Measurements from ENCODE around the gene MC1R. TPM values are rescaled to one million over a fixed set of nuclear protein-coding genes. Genes with fewer than 3 reads are reported as not detected.

MC1R gene
- total RNA-seq (2012; rRNA removed) (3.8 and 4.4 TPM in 2 replicates), polyA plus RNA-seq (2012; rRNA removed) (9.5 TPM in 2 replicates), Bru-seq, nascent RNA (percentile 61 among the genes with signal in this experiment), BruChase-seq, experiment 1, labeled RNA remaining after a 6-hour chase (percentile 90 among the genes with signal in this experiment), BruChase-seq, experiment 2, labeled RNA remaining after a 2-hour chase (percentile 81 among the genes with signal in this experiment)
- 3.3 and 6.2 TPM in 2 replicates for polyA plus RNA-seq (2012; cell fraction: cytosol; rRNA removed)
- polyA plus RNA-seq (2012; cell fraction: nucleus; rRNA removed; ENCODE audit: low replicate concordance), result 49.5 and 79.2 TPM in 2 replicates
- long read RNA-seq, transcript MC1R-202 (1 exons, 3,099 nt), result major isoform, 5 of 5 reads
- long read RNA-seq, partial matches to known transcripts, result 0 of 5 reads
- long read RNA-seq, other reads (novel, unspliced or antisense), result 0 of 5 reads

GRCh38 chr16:89918453-89919347, at the start of gene MC1R:
TSS of gene MC1R (plus strand) at chr16:89918862. CDS start at chr16:89919259, 397 bp downstream.
- dilution Hi-C loops (cut with HindIII; ENCODE audit: low sequenced_read_pairs, unreplicated experiment), result no loop called here
- Histone ChIP-seq H4K8ac (ENCODE audit: low read depth in 2 of 2, low read length in 2 of 2) (peak within 1 kb of the TSS; percentile 39 to 90), H2BK15ac (ENCODE audit: low read depth, low read length) (peak within 1 kb of the TSS; percentile 86; the same call in 2 of the 3 replicates), H4K91ac (ENCODE audit: insufficient read depth, low read depth, low read length) (peak within 1 kb of the TSS; percentile 94), H3K4me3 (ENCODE audit: insufficient read depth, low read depth, low read length) (peak within 1 kb of the TSS; percentile 40), H4K20me1 (ENCODE audit: insufficient read depth, low read length) (peaks cover 1% of the 10 kb centered on the region), H3K9me3 (ENCODE audit: control insufficient read depth, insufficient read depth, low read length) (no peaks in the 10 kb centered on the region), H3K56ac (ENCODE audit: extremely low read depth, insufficient read depth, low read length) (peak within 1 kb of the TSS; percentile 0; the same call in 1 of the 2 replicates), H2BK20ac (ENCODE audit: low read depth, low read length) (peak within 1 kb of the TSS; percentile 48), H3K9me1 (ENCODE audit: insufficient read depth, low read length) (peaks cover 24% of the 10 kb centered on the region), H2AFZ (replicated peaks; ENCODE audit: low read length, poor library complexity) (peak within 1 kb of the TSS; percentile 98), H3K4me1 (ENCODE audit: control insufficient read depth, insufficient read depth, low read length) (peaks cover 27% of the 10 kb centered on the region), H3K14ac (replicated peaks; ENCODE audit: low read depth, low read length) (peak within 1 kb of the TSS; percentile 83), H3K79me1 (ENCODE audit: low read depth in 1 of 2, low read length in 2 of 2) (peaks cover 0 to 44% of the 10 kb centered on the region in 2 experiments; a peak in 3 of 4 replicates), H3K4me2 (ENCODE audit: low read depth, low read length) (peak within 1 kb of the TSS; percentile 81), H2BK5ac (ENCODE audit: low read depth, low read length, poor library complexity, severe bottlenecking) (peak within 1 kb of the TSS; percentile 92), H2BK120ac (ENCODE audit: low read depth, low read length) (peak within 1 kb of the TSS; percentile 92), H4K5ac (ENCODE audit: low read depth, low read length) (peak within 1 kb of the TSS; percentile 95), H3K23ac (ENCODE audit: low read depth, low read length) (peak within 1 kb of the TSS; percentile 90), H2AK9ac (replicated peaks; ENCODE audit: low read depth, low read length, poor library complexity) (peak within 1 kb of the TSS; percentile 98), H3K27me3 (ENCODE audit: control insufficient read depth, insufficient read depth, low read length) (no peaks in the 10 kb centered on the region), H2AK5ac (ENCODE audit: low read depth, low read length) (peak within 1 kb of the TSS; percentile 74), H3K27ac (ENCODE audit: insufficient read depth, low read length) (peak within 1 kb of the TSS; percentile 73), H3K36me3 (ENCODE audit: control insufficient read depth, insufficient read depth, low read length) (no peaks in the 10 kb centered on the region; the same call in 1 of the 2 replicates), H3K4ac (ENCODE audit: low read depth, low read length) (peak within 1 kb of the TSS; percentile 98), H3K18ac (ENCODE audit: low read depth, low read length) (peak within 1 kb of the TSS; percentile 87), H3K9ac (ENCODE audit: low read depth, low read length) (peak within 1 kb of the TSS; percentile 48)
- ATAC-seq (ENCODE audit: low read depth) (peak; percentile 2; the same call in 1 of the 2 replicates), DNase-seq (peak; percentile 21)
- TF ChIP-seq FOS (IDR thresholded peaks at IDR 0.05; ENCODE audit: low read depth, low read length), result no peak
- no peak for TF ChIP-seq CHD1 (IDR thresholded peaks at IDR 0.05; ENCODE audit: low read depth, low read length)
- no peak for TF ChIP-seq RFX5 (IDR thresholded peaks at IDR 0.05; ENCODE audit: low read depth, low read length)
- 0 out of 2 replicates have a peak, but pooled peaks have one; percentile 21 for TF ChIP-seq SMC3 (IDR thresholded peaks at IDR 0.05; ENCODE audit: low read depth, low read length)
- TF ChIP-seq CTCF (conservative IDR thresholded peaks at IDR 0.05; ENCODE audit: low read depth, low read length), result peak; percentile 56
- TF ChIP-seq RAD21 (IDR thresholded peaks at IDR 0.05; ENCODE audit: low read length), result 0 out of 2 replicates have a peak, but pooled peaks have one; percentile 14
- TF ChIP-seq MAZ (IDR thresholded peaks at IDR 0.05; ENCODE audit: borderline replicate concordance, low read depth, low read length), result peak; percentile 49; the same call in 1 of the 2 replicates
- no peak for TF ChIP-seq MAFK (IDR thresholded peaks at IDR 0.05; ENCODE audit: low read depth, low read length)
- TF ChIP-seq MXI1 (IDR thresholded peaks at IDR 0.05; ENCODE audit: borderline replicate concordance, low read depth, low read length), result peak; percentile 66; the same call in 1 of the 2 replicates
- intact Hi-C loops (cut with micrococcal nuclease), result no loop called here
- ChIA-PET CTCF (interaction anchor here (0.6 to 1.3 kb wide), 2 partner anchors 8 to 59 kb away, joined by 4 read pairs; no protein-coding TSS in a partner anchor), POLR2A (ENCODE audit: unreplicated experiment) (interaction anchor here (0.5 kb wide), 1 partner anchor 10 kb away, joined by 3 read pairs; no protein-coding TSS in a partner anchor)
- 5% methylated on average over 8 of the region's 23 CpGs; no CpG with 5 or more reads in 1 of the 2 experiments for WGBS, 2 experiments (ENCODE audit: extremely low coverage in 2 of 2, insufficient read length in 1 of 2)
- BruUV-seq (replicated peaks), result no TSS peak
- in situ Hi-C loops (cut with MboI; ENCODE audit: low sequenced_read_pairs), result no loop called here

Measured in IMR-90 (cell line).